Hematopoietic multipotent progenitor cell treated with erythropoietin and hydrocortisone succinate and interleukin-3 and kit ligand, for 17 days (in vitro differentiated cells): ENCODE data around the gene JAK1.
"Not testable (repeated sequence)": the region's sequence is repeated elsewhere in the genome, so short reads cannot be mapped to it uniquely, and the experiment has no call there.

Experiments
- DNase-seq: peaks from one replicate; pipeline ENCODE4 v3.0.0-alpha.2; 2015; ENCODE audit warnings: low spot score

The JAK1 gene

DNA sequence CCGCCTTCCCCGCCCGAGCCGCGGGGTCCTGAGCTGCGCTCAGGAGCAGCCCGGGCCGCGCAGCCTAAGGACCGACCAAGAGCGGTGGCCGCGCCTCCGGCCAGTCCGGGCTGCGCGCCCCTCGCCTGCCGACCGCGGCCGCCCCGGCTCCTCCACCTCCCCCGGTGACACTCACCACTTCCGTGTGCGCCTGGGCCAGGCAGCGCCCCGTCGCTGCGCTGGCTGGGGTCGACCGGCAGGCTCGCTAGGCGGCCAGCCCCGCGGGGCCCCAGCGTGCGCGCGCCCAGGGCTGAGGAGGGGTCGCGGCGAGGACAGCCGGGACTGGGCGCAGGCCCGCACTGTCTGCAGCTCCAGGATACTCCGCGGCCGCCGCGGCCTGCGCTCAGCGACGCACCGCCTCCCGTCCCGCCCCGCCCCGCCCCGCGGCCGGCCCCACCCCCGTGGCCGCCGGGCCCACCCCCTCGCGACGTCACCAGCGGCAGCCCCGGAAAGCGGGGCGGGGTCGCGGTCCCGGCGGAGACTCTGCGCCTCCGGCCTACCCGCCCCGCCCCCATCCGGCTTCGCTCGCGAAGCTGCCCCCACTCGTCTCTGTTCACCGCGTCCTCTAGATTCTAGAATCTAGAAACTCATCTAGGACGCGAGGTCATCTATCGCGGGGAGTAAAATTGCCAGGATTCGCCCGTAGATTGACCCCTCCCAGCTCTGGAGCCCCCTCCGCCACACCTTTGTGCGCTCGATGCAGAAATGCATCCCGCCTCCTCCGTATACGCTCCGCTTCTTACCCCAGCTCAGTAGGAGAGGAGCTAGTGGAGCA, at the start of gene JAK1:
Gene JAK1, minus strand, starts transcription at position 392 of the 814 bp plus-strand sequence. CDS start 80,285 bp downstream, outside the sequence.
- peak; percentile 76 for DNase-seq

DNA sequence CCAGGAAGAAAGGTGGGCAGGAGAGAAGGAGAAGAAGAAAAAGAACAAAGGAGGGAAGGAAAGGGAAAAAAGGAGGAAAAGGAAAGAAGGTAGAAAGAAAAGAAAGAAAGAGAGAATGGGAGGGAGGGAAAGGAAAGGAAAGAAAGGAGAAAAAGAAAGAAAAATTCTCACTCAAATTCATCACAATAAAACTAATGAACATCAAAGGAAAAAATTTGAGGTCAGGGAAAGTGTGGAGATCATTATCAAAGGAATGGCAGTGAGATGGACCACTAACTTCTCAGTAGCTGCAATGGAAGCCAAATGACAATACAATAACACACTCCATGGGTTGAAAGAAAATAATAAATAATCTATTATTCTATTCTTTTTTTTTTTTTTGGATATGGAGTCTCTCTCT, 48.0 kb upstream of the JAK1 start:
- DNase-seq, result no peak

DNA sequence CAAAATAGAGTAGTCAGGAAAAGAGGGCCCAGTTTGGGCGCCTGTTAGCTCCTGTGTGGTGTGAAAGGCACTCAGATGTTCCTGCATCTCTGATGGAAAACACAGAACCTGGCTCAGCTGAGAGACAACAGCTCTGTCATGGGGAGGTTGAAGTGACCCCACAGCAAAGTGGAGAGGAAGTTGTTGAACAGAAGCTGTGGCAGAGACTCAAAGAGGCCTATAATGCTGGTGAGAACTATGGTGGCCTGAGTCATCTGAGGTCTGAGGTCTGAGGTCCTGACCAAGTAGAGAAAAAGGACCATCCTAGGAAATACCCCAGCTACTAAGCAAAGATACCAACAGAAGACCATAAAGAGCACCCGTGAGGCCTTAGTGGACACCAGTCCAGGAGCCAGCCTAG, 45.6 kb upstream of the JAK1 start:
- DNase-seq, result no peak

DNA sequence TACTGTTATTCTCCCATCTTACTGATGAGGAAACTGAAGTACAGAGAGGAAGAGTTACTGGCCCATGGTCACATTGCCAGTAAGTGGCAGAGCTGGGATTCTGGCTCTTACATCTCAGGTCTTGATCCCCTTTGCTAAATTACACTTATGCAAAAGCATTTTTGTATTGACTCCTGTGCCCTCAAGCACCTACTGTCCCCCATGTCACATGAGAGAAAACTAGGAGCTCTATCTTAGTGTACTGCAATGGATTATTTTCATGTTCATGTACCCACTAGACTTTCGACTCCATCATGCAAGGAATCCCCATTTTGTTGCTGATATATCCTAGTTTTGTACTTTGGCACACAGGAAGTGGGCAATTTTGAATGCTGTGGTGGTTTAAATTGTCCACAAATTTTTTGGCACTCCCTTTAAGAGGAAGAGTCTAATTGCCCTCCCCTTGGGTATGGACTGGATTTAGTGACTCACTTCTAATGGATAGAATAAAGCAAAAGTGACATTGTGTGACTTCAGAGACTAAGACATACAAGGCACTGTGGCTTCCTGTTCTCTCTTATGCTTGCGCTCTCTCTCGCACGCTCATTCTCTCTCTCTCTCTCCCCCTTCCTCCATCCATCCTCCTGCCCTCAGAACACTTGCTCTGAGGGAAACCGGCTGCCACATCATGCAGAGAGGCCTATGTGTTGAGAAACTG, 43.5 kb upstream of the JAK1 start:
- no peak for DNase-seq

DNA sequence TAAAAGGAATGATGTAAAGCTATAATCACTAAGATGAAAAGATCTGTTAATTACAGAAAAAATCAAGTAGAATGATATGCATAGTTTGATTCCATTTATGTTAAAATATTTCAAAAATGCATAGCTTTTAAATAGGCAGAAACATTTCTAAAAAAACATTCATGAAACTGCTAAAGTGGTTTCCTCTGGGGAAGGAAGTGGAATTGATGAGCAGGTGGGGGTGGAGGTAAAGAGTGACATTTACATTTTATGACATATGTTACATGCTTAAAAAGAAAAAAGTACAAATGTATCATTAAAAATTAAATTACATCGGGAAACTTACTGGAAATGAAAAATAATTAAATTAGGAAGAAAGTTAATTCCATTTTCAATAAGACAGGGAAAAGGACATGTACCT, 42.8 kb upstream of the JAK1 start:
- no peak for DNase-seq

DNA sequence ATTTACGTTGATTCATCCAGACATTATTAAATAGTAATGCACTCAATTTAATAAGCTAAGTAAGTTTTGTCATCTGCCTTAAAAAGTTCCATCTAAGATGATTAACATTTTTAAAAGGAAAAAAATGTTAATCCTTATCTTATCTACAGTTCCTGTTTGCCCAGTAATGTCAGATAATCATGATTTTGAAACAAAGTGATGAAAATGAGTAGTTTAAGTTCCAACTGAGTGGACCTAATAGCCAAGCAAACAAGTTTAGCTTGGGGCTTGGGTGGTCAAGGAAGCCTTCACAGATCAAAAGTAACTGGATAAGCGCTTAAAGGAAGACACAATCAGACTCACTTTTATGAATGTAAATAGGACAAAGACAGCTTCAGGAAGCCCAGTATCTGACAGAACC, 40.5 kb upstream of the JAK1 start:
- no peak for DNase-seq

DNA sequence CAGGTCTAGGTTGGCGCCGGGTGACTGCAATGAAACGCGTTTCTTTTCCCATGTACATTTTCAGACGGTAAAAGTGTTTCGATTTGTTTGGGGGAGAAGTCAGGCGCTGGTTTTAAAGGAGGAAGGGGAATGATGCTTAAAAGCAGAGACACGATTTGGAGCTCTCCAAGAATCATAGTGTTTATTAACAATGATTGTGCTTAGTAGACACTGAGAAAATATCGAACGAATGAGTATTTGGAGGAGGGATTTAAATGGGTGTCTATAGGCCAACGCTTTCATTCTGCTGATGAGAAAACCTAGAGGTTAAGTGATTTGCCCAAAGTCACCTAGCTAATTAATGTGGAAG, 36.9 kb upstream of the JAK1 start:
- no peak for DNase-seq

DNA sequence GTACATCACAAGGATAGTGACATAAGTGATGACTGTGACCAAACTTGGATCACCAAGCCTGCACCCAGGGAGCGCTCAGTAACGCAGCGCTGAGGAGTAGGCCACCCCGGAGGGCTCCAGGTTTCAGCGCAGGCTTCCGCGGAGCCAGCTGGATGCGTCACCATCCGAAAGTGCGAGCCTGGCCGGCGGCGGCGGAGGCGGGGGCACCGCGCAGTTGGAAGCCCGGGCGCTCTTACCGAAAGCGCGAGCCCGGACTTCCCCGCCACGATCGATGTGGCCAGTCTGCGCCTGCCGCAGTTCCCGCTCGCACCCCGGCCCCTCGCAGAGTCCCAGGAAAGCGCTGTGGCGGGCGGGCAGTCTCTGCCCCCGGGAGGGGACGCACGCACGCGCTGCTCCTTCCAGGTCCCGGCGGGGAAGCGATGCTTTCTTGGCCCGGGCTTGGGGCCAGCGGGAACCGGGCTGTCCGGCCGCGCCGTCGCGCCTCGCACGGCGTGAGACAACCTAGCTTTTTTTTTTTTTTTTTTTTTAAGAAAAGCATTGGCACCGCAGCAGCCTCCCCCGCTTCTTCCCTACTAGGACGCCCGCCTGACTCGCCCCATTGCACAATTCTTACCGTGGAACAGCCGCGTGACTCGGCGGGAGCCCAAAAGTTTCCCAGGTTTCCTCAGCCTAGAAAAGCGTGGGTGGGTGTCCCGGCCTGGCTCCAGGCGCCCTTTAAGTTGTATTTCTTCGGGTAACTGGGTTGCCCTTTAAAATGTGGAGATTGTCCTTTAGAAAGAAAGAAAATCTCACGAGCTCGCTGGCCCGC, 36.4 kb upstream of the JAK1 start:
- no peak for DNase-seq

DNA sequence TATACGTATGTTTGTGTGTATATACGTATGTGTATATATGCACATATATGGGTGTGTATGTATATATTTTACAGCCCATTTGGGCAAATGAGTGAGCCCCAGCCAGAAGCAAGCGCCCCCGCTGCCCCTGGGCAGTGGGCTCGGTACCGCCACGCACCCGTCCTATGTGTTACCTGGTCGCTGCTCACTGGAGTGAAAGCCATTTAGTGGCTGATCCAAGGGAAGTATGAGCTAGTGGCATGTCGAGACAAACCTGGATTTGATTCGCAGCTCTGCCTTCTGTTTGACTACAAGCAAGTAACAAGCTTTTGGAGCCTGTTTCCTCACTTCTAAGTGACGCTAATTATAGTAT, 35.8 kb upstream of the JAK1 start:
- no peak for DNase-seq

DNA sequence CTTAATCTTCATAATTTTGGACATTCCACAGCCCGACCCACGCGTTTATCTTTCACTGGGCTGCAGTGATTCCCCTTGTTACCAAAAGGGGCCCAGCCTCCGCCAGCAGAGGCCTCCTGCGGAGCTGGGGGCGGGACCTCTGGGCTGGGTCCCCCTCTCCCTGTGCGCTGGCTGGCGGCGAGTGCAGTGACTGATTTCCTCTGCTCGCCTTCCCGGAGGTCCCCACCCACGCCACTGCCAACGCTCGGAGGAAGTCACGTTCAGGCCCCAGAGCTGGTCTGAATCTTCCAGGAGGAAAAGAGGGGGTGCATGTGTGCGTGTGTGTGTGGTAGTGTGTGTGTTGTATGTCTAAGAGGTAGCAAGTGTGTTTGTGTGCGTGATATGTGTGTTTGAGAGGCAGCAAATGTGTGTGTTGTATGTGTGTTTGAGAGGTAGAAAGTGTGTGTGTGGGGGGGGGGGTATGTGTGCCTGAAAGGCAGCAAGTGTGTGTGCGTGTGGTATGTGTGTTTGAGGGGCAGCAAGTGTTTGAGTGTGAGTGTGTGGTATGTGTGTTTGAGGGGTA, 35.0 kb upstream of the JAK1 start:
- no peak for DNase-seq

DNA sequence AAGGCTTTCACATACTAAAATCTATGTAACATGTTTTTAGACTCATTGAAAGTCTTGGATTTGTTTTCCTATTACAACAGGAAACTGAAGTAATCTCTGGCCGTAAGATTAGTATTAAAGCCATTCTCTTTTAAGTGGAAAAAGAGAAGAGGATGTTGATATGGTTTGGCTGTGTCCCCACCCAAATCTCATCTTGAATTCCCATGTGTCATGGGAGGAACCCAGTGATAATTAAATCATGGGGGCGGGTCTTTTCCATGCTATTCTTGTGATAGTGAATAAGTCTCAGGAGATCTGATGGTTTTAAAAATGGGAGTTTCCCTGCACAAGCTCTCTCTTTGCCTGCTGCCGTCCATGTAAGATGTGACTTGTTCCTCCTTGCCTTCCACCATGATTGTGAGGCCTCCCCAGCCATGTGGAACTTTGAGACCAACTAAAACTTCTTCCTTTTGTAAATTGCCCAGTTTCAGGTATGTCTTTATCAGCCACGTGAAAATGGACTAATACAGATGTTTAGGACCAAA, 32.1 kb upstream of the JAK1 start:
- DNase-seq, result not testable (repeated sequence)

DNA sequence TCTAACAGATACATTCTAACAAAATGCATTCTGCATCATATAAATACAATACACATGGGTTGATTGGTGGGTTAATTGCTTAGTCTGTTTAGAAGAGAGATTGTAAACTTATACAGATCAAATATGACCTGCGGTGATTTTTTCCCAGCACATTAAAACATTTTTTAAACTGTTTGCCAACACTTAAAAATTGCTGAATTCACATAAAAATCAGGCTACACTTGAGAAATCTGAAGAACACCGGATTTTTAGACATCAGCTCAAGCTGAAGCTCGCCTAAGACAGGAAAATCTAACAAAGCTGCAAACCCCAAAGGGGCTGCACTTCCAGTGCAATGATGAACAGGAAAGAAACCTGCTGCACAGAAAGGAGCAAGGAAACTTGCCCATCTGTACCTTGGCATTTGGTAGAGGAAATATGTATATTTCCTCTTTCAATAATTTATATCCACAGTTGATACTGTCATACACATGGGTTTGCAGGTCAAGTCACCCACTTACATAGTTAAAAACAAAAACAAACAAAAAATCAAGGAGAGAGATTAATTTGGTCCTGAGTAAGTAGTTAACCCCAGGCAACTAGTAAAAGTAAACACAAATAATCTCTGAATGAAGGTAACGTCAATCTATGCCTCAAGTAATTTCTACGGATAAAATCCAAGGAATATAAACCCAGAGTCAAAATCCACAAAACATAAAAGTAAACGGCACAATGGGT, 30.4 kb upstream of the JAK1 start:
- DNase-seq, result no peak

DNA sequence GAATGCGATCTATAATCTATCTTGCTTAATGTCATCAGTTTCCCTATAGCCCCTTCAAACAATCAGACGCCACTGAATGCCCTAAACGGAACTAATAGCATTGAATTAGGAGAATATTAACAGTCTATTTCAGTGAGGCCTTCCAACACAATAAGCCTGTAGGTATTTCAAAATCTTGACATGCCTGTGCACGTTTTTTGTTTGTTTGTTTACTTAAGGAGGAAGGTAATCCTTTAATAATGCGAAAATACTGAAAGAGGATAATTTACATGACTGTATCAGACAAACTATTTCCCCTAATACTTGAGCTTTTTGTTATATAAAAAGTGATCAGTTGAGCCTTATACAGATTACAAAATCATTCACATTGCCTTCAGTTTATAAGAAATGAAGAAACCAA, 29.0 kb upstream of the JAK1 start:
- no peak for DNase-seq

DNA sequence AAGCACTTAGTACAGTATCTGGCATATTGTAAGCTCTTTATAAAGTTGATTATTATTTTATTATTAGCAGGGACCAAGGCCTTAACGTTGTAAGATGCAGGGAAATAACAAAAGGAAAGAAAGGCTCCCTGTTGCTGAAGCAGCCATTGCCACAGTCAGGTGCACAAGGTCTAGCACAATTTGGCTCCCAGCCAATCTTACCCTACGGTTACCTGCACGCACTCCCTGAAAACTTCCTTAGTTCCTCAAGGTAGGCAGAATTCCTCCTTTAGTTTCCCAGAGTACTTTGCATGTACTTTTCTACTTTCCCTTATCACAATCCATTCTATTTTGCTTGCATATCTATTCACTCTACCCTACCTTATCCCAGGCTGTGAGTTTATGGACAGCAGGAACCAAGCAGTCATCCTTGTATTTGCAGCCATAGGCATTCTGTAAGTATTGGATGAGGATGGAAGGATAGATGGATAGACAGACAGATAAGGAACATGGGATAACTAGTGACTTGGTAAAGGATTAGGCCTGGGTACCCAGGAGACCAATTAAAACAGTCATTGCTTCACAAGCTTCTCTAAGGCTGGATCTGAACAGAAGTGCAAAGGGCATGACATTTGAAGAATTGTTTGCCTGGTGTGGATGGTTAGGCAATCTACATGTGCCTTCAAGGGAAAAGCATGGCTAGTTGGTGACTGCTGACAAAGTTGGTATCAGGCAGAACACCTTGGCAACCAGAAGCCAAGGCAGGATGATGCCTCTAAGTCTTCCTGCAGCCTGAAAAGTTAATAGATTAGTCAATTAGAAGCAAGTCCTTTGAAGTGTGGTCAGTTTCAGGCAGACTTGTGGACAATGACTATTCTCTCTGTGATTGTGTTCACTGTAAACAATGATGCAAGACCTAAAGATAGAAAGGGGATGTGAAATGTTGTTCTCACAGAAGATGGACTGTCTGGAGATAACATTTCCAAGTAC, 20.8 kb upstream of the JAK1 start:
- DNase-seq, result no peak

DNA sequence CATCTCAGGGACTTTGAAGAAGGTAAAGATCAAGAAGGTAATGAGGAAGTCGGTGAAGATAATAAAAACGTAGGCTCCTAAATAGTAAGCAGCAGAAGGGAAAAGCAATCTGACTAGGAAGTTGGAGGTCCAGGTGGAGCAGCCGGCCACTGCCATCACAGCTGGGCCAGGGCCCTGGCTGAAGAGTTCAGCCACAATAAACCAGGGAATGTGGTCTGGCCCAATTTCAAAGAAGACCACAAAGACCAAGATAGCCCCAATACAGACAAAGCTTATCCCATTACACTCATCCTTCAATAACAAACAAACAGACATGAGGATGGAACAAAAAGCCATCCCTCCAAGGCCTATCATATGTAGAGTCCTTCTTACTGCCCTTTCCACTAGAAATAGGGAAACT, 18.4 kb upstream of the JAK1 start:
- no peak for DNase-seq

DNA sequence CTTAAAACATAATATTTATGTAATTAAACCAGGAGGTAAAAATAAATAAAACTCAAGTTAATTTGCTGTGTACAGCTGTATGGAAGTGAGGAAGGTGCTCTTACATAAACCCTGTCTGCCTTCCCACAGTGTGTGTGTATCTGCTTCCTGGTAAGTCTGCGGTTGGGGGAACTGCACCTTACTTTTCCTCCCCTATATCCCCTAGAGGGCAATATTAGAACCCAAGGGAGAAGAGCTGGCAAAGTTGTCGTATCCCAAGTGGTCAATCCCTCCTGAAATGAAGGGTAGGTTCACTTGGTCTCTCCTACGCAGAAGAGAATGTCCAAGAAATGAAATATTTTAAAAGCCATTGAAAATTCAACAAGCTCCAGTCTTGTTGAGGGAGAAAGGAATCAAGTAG, 17.8 kb upstream of the JAK1 start:
- DNase-seq, result no peak

DNA sequence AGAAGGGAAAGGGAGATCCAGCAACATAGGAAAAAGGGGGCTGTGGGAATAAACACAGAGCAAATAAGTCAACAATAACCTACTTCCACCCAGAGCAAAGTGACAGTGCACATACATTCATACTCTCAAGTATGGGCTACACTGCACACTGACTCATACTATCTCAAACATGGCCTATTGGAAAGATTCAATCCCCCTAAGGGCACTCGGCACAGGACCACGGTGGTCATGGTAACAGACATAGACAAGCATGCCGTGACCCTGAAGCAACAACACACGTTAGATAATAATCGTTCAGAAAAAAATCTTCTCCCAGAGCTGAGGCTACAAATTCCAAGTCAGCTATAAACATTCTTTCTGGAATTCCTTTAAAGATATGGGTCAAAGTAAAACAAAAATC, 16.8 kb upstream of the JAK1 start:
- no peak for DNase-seq

DNA sequence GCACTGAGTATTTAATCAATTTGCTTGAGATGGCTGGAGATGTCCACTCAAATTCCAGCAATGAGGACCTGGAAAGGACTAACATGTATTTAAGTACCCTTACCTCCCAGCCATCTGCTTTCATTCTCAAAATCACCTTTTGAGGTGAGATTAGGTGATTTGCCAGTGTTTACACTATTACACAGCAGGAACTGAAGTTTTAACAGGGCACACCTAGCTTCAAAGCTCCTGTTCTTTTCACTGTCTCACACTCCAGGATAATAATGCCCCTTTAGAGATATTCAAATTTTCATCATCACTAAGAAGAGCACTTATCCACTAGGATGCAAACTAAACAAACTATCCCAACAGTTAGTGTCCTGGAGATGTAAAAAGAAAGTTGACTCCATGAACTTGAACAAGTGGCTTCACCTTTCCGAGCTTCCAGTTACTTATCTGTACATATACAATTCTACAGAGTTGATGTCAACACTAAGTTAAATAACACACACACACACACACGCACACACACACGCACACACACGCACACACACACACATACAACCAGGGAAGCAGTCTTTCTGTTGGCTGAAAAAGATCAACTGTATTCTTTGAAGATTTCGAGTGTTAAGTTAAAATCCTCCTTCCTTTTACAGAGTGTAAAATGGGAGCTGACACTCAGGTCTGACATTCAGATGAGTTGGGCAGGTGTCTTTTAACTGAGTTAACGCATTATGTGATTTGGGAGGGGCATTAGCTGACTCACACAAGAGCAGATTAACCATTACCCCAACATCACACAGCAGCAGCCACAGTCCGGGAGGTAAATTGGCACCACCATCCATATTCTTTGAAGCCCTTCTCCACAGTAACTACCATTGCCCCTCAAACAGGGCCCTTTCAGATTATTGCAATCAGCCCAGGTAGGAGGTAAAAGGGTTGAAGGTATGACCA, 15.5 kb upstream of the JAK1 start:
- DNase-seq, result no peak
